Prostate gland (tissue), 2 donors: ENCODE results near the gene GPR107. TPM values are rescaled to one million over a fixed set of nuclear protein-coding genes. Genes with fewer than 3 reads are reported as not detected.

ENCODE experiments used
- DNase-seq: peaks from one replicate; pipeline ENCODE4 v3.0.0-alpha.2; 2019; ENCODE audit warnings: low spot score
- H3K27ac ChIP-seq, 2 donors: fragments of 200-600 bp; sonication (generic); 2 replicates each; pipeline ENCODE4 v1.5.1; 2017 to 2019
- H3K27me3 ChIP-seq: fragments of 200-600 bp; sonication (generic); replicated peaks from 2 replicates; pipeline ENCODE4 v1.5.1; 2019; ENCODE audit not compliant: insufficient read depth
- H3K36me3 ChIP-seq, 2 donors: fragments of 200-600 bp; sonication (generic); 1 replicate in 1 of 2; 2 replicates in 1 of 2; pipeline versions ENCODE4 v1.5.1 to v1.8.1; 2017 to 2019
- H3K4me1 ChIP-seq: fragments of 200-600 bp; sonication (generic); replicated peaks from 2 replicates; pipeline ENCODE4 v1.5.1; 2019
- H3K4me3 ChIP-seq, 2 donors: fragments of 200-600 bp; sonication (generic); 2 replicates each; pipeline ENCODE4 v1.5.1; 2017 to 2019
- H3K9me3 ChIP-seq: fragments of 200-600 bp; sonication (generic); 2 replicates; pipeline ENCODE4 v1.5.1; 2017
- POLR2A ChIP-seq: fragments of 450-650 bp; IDR thresholded peaks from one replicate; pipeline ENCODE4 v1.6.1; 2016; ENCODE audit warnings: antibody characterized with exemption, mild to moderate bottlenecking
- POLR2AphosphoS5 ChIP-seq: sonication (generic); formaldehyde crosslinking; IDR thresholded peaks from one replicate; pipeline ENCODE4 v1.6.1; 2017; ENCODE audit warnings: antibody characterized with exemption
- WGBS: methylation state at CpG from one replicate; pipeline ENCODE4 v1.1.5; 2018; 5-methylcytosine and 5-hydroxymethylcytosine counted together
- intact Hi-C: fragments of 100-400 bp; cut with DNase I; formaldehyde crosslinking; loops from one replicate; pipeline ENCODE4 v1.14.2; 2022
- total RNA-seq, 2 donors: library from RNA; depleted of rRNA; stranded (reverse); fragments of >200 nt; gene quantifications; one replicate each; pipeline ENCODE4 v1.1.0, GENCODE V29; 2016
- TF ChIP-seq, protein P1 (sequence below), 4 experiments: fragments of 200-600 bp in 2 of 4; fragments of 450-650 bp in 2 of 4; sonication (generic) in 2 of 4; IDR thresholded peaks; 1 replicate in 3 of 4; 2 replicates in 1 of 4; pipeline ENCODE4 v1.5.1; 2016 to 2019; ENCODE audit warnings: antibody characterized with exemption in 4 of 4, mild to moderate bottlenecking in 2 of 4, moderate library complexity in 2 of 4

Gene GPR107
- total RNA-seq, 2 donors from 2014 or later: 36.3 to 51.5 TPM

DNA sequence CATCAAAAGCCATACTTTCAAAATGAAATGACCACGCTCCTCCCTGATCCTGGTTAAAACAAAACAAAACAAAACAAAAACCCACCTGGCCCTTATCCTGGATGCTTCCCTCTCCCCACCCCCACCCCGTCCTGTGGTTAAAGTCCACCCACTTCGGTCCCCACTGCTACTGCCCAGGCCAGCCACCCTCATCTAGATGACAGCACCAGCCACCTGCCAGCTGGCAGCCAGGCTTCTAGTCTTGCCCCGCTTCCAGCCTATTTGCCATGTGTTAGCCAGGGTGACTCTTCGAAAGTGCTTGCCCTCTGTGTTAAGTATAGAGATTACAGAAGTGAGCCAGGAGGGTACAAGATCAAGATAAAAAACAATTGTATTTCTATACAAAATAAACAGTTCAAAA, 91.0 kb downstream of the GPR107 start:
- no peak for TF ChIP-seq POLR2A
- TF ChIP-seq, protein P1, sequence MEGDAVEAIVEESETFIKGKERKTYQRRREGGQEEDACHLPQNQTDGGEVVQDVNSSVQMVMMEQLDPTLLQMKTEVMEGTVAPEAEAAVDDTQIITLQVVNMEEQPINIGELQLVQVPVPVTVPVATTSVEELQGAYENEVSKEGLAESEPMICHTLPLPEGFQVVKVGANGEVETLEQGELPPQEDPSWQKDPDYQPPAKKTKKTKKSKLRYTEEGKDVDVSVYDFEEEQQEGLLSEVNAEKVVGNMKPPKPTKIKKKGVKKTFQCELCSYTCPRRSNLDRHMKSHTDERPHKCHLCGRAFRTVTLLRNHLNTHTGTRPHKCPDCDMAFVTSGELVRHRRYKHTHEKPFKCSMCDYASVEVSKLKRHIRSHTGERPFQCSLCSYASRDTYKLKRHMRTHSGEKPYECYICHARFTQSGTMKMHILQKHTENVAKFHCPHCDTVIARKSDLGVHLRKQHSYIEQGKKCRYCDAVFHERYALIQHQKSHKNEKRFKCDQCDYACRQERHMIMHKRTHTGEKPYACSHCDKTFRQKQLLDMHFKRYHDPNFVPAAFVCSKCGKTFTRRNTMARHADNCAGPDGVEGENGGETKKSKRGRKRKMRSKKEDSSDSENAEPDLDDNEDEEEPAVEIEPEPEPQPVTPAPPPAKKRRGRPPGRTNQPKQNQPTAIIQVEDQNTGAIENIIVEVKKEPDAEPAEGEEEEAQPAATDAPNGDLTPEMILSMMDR (IDR thresholded peaks at IDR 0.05): no peak
- no peak for TF ChIP-seq POLR2AphosphoS5
- DNase-seq: no peak
- H3K27me3 ChIP-seq: no peaks in the 10 kb centered on the region
- no peak overlapping the region for H3K27ac ChIP-seq
- intact Hi-C loops: no loop called here
- H3K4me1 ChIP-seq: no peaks in the 10 kb centered on the region
- no peak overlapping the region for H3K4me3 ChIP-seq
- no peaks in the 10 kb centered on the region for H3K36me3 ChIP-seq
- WGBS: 66% methylated on average over 5 of the region's 5 CpGs
- no peaks in the 10 kb centered on the region for H3K9me3 ChIP-seq

DNA sequence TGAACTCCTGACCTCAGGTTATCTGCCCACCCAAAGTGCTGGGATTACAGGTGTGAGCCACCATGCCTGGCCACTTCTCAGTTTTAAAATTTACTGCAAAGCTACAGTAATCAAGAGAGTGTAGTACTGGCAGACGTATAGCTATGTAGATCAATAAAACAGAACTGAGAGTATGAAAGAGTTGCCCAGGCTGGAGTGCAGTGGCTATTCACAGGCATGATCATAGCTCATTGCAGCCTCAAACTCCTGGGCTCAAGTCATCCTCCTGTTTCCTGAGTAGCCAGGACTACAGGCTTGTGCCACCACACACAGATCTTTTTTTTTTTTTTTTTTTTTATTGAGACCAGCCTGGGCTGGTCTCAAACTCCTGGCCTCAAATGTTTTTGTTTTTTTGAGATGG, 92.0 kb downstream of the GPR107 start:
- H3K36me3 ChIP-seq: no peaks in the 10 kb centered on the region
- H3K27ac ChIP-seq: no peak overlapping the region
- H3K4me3 ChIP-seq: no peak overlapping the region
- H3K4me1 ChIP-seq: no peaks in the 10 kb centered on the region
- TF ChIP-seq, protein P1 (IDR thresholded peaks at IDR 0.05): no peak
- no peak for TF ChIP-seq POLR2AphosphoS5
- TF ChIP-seq POLR2A: no peak
- DNase-seq: no peak
- WGBS: 50% methylated on average over 1 of the region's 1 CpG
- no peaks in the 10 kb centered on the region for H3K9me3 ChIP-seq
- no peaks in the 10 kb centered on the region for H3K27me3 ChIP-seq
- intact Hi-C loops: no loop called here

DNA sequence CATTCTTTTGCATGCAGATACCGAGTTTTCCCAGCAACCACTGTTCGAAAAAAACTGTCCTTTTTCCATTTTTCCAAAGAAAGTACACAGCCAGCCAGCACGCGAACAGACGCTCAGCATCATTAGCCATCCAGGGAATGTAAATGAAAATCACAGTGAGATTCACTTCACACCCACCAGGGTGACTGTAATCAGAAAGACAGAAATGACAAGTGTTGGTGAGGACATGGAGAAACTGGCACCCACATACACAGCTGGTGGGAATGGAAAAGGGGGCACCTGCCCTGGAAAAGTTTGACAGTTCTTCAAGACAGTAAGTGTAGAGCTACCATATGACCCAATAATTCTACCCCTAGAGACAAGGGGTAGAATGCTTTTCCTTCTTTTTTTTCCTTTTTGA, 93.5 kb downstream of the GPR107 start:
- intact Hi-C loops: no loop called here
- TF ChIP-seq POLR2AphosphoS5: no peak
- TF ChIP-seq POLR2A: no peak
- Histone ChIP-seq H3K27ac (no peak overlapping the region), H3K9me3 (no peaks in the 10 kb centered on the region), H3K27me3 (no peaks in the 10 kb centered on the region), H3K4me3 (no peak overlapping the region), H3K4me1 (no peaks in the 10 kb centered on the region), H3K36me3 (no peaks in the 10 kb centered on the region)
- DNase-seq: no peak
- 83% methylated on average over 5 of the region's 5 CpGs for WGBS

DNA sequence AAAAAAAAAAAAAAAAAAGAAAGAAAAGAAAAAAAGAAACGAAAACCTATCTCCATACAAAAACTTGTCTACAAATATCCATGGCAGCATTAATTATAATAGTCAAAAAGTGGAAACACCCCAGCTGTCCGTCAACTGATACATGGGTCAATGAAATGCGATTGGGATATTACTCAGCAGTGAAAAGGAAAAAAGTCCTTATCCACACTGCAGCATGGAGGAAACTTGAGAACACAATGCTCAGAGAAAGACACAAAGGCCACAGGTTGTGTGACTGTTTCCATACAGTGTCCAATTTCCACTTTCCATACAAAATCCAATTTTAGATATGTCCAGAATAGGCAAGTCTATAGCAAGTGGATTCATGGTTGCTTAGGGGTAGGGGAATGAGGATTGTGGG, 94.2 kb downstream of the GPR107 start:
- no peaks in the 10 kb centered on the region for H3K9me3 ChIP-seq
- WGBS: 85% methylated on average over 3 of the region's 3 CpGs
- H3K4me1 ChIP-seq: no peaks in the 10 kb centered on the region
- TF ChIP-seq POLR2A: no peak
- TF ChIP-seq POLR2AphosphoS5: no peak
- TF ChIP-seq, protein P1 (IDR thresholded peaks at IDR 0.05): no peak
- intact Hi-C loops: no loop called here
- no peak for DNase-seq
- H3K36me3 ChIP-seq: no peaks in the 10 kb centered on the region
- H3K27me3 ChIP-seq: no peaks in the 10 kb centered on the region
- no peak overlapping the region for H3K4me3 ChIP-seq
- H3K27ac ChIP-seq: no peak overlapping the region

DNA sequence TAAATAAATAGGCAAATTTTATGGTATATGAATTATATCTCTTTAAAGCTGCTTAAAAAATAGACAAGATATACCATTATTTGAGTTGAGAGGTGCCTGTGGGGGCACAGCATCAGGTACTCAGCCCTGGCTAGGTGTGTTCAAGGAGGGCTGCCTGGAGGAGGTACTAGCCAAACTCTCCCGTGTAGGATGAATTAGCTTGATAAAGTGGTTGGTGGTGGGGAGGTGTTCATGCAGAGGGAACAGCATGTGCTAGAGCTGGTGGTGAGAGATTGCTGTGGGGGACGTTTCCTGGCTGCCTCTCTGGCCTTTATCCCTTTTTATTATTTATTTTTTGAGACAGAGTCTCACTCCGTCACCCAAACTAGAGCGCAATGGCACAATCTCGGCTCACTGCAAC, 95.3 kb downstream of the GPR107 start:
- no peak overlapping the region for H3K4me3 ChIP-seq
- H3K4me1 ChIP-seq: no peaks in the 10 kb centered on the region
- WGBS: 88% methylated on average over 5 of the region's 5 CpGs
- H3K36me3 ChIP-seq: no peaks in the 10 kb centered on the region
- H3K9me3 ChIP-seq: no peaks in the 10 kb centered on the region
- intact Hi-C loops: no loop called here
- TF ChIP-seq POLR2AphosphoS5: no peak
- no peak for TF ChIP-seq POLR2A
- TF ChIP-seq, protein P1 (IDR thresholded peaks at IDR 0.05): no peak
- no peaks in the 10 kb centered on the region for H3K27me3 ChIP-seq
- H3K27ac ChIP-seq: no peak overlapping the region
- DNase-seq: no peak
